ENCODE measurements around the gene AGO3. TPM values are rescaled to one million over a fixed set of nuclear protein-coding genes. Genes with fewer than 3 reads are reported as not detected.

The AGO3 gene
- total and polyA plus RNA-seq, 2 of the 13 experiments (the other 11 are each of a cell fraction or from before 2014, with no cell fraction given) = 21.2 to 27.1 TPM

DNA sequence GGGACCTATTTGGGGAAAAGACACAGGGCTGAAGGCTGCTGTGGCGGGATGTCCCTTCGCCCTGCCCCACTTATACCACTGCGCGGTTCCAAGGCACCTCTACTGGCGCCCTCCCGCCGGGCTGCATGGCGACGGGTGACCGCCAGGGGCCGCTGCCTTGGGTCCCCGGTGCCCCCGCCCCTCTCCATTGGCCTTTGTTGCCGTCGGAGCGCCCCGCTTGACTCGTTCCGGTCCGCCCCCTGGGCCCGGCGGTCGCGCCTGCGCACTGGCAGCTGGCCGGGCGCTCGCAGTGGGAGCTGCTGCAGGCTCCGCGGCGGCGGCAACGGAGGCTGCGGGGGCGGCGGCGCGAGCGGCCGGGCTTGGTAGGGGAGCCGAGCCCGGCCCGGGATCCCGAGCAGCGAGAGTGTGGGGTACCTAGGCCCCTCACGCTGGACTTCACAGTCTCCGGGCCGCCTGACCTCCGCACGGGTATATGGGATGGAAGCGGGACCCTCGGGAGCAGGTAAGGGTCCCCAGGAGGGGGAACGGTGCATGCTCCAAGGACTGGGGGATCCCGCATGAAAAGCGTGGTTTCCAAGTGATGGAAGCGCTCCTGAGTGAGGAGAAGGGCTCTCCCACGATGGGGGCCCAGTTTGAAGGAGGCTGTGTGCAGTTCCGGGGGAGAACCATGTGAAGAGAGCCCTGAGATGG is 47.8 kb upstream of the AGO3 start, which contains the start of gene AGO1 (continued):
- TF ChIP-seq, protein P1, sequence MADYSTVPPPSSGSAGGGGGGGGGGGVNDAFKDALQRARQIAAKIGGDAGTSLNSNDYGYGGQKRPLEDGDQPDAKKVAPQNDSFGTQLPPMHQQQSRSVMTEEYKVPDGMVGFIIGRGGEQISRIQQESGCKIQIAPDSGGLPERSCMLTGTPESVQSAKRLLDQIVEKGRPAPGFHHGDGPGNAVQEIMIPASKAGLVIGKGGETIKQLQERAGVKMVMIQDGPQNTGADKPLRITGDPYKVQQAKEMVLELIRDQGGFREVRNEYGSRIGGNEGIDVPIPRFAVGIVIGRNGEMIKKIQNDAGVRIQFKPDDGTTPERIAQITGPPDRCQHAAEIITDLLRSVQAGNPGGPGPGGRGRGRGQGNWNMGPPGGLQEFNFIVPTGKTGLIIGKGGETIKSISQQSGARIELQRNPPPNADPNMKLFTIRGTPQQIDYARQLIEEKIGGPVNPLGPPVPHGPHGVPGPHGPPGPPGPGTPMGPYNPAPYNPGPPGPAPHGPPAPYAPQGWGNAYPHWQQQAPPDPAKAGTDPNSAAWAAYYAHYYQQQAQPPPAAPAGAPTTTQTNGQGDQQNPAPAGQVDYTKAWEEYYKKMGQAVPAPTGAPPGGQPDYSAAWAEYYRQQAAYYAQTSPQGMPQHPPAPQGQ (CRISPR knock-in tag; IDR thresholded peaks at IDR 0.05; ENCODE audit: borderline replicate concordance) = no peak
- TF ChIP-seq, protein P2, sequence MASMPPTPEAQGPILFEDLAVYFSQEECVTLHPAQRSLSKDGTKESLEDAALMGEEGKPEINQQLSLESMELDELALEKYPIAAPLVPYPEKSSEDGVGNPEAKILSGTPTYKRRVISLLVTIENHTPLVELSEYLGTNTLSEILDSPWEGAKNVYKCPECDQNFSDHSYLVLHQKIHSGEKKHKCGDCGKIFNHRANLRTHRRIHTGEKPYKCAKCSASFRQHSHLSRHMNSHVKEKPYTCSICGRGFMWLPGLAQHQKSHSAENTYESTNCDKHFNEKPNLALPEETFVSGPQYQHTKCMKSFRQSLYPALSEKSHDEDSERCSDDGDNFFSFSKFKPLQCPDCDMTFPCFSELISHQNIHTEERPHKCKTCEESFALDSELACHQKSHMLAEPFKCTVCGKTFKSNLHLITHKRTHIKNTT (CRISPR knock-in tag; IDR thresholded peaks at IDR 0.05) = no peak
- TF ChIP-seq NFATC3 (CRISPR knock-in tag; IDR thresholded peaks at IDR 0.05) (no peak), ZNF768 (CRISPR knock-in tag; IDR thresholded peaks at IDR 0.05) (peak; percentile 27; the same call in 1 of the 2 replicates), ZNF224 (CRISPR knock-in tag; IDR thresholded peaks at IDR 0.05) (no peak), ZNF572 (CRISPR knock-in tag; IDR thresholded peaks at IDR 0.05) (no peak), YEATS4 (CRISPR knock-in tag; IDR thresholded peaks at IDR 0.05; ENCODE audit: borderline replicate concordance) (no peak), ZEB1 (IDR thresholded peaks at IDR 0.05; ENCODE audit: insufficient replicate concordance, low read depth) (no peak), ZNF552 (CRISPR knock-in tag; IDR thresholded peaks at IDR 0.05; ENCODE audit: borderline replicate concordance) (no peak), GTF3A (CRISPR knock-in tag; conservative IDR thresholded peaks at IDR 0.05) (no peak), RXRB (CRISPR knock-in tag; IDR thresholded peaks at IDR 0.05; ENCODE audit: borderline replicate concordance) (peak; percentile 47), CHD4 (IDR thresholded peaks at IDR 0.05; ENCODE audit: borderline replicate concordance, low read length) (no peak), SIN3A (IDR thresholded peaks at IDR 0.05; ENCODE audit: borderline replicate concordance, low read depth, low read length) (no peak), TBX3 (IDR thresholded peaks at IDR 0.05; ENCODE audit: borderline replicate concordance) (no peak), MED1 (CRISPR knock-in tag; IDR thresholded peaks at IDR 0.05) (peak; percentile 56)
- TF ChIP-seq, protein P3, sequence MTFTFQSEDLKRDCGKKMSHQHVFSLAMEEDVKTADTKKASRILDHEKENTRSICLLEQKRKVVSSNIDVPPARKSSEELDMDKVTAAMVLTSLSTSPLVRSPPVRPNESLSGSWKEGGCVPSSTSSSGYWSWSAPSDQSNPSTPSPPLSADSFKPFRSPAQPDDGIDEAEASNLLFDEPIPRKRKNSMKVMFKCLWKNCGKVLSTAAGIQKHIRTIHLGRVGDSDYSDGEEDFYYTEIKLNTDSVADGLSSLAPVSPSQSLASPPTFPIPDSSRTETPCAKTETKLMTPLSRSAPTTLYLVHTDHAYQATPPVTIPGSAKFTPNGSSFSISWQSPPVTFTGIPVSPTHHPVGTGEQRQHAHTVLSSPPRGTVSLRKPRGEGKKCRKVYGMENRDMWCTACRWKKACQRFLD (CRISPR knock-in tag; IDR thresholded peaks at IDR 0.05; ENCODE audit: borderline replicate concordance) = peak; percentile 66; the same call in 1 of the 2 replicates
- TF ChIP-seq, protein P4, sequence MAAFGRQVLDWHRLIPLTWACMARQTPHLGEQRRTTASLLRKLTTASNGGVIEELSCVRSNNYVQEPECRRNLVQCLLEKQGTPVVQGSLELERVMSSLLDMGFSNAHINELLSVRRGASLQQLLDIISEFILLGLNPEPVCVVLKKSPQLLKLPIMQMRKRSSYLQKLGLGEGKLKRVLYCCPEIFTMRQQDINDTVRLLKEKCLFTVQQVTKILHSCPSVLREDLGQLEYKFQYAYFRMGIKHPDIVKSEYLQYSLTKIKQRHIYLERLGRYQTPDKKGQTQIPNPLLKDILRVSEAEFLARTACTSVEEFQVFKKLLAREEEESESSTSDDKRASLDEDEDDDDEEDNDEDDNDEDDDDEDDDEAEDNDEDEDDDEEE (CRISPR knock-in tag; IDR thresholded peaks at IDR 0.05) = no peak
- TF ChIP-seq, protein P5, sequence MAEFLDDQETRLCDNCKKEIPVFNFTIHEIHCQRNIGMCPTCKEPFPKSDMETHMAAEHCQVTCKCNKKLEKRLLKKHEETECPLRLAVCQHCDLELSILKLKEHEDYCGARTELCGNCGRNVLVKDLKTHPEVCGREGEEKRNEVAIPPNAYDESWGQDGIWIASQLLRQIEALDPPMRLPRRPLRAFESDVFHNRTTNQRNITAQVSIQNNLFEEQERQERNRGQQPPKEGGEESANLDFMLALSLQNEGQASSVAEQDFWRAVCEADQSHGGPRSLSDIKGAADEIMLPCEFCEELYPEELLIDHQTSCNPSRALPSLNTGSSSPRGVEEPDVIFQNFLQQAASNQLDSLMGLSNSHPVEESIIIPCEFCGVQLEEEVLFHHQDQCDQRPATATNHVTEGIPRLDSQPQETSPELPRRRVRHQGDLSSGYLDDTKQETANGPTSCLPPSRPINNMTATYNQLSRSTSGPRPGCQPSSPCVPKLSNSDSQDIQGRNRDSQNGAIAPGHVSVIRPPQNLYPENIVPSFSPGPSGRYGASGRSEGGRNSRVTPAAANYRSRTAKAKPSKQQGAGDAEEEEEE (CRISPR knock-in tag; IDR thresholded peaks at IDR 0.05; ENCODE audit: borderline replicate concordance) = no peak
- TF ChIP-seq, protein P6, sequence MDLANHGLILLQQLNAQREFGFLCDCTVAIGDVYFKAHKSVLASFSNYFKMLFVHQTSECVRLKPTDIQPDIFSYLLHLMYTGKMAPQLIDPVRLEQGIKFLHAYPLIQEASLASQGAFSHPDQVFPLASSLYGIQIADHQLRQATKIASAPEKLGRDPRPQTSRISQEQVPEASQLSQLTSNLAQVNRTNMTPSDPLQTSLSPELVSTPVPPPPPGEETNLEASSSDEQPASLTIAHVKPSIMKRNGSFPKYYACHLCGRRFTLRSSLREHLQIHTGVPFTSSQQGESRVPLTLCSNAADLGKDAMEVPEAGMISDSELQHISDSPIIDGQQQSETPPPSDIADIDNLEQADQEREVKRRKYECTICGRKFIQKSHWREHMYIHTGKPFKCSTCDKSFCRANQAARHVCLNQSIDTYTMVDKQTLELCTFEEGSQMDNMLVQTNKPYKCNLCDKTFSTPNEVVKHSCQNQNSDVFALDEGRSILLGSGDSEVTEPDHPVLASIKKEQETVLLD (CRISPR knock-in tag; IDR thresholded peaks at IDR 0.05; ENCODE audit: low read depth) = no peak
